Testis (tissue), 2 donors: Measurements from ENCODE around the gene ANKS1B.

Source experiments
- POLR2A ChIP-seq: fragments of 450-650 bp; IDR thresholded peaks from one replicate; pipeline ENCODE4 v1.6.1; 2017; ENCODE audit warnings: antibody characterized with exemption, mild to moderate bottlenecking, moderate library complexity
- TF ChIP-seq, protein P1 (sequence below), 3 experiments: fragments of 450-650 bp in 2 of 3; fragments of 200-600 bp in 1 of 3; sonication (generic) in 1 of 3; IDR thresholded peaks; one replicate each; pipeline ENCODE4 v1.5.1; 2016 to 2019; ENCODE audit warnings: antibody characterized with exemption in 3 of 3, mild to moderate bottlenecking in 2 of 3, moderate library complexity in 1 of 3

DNA sequence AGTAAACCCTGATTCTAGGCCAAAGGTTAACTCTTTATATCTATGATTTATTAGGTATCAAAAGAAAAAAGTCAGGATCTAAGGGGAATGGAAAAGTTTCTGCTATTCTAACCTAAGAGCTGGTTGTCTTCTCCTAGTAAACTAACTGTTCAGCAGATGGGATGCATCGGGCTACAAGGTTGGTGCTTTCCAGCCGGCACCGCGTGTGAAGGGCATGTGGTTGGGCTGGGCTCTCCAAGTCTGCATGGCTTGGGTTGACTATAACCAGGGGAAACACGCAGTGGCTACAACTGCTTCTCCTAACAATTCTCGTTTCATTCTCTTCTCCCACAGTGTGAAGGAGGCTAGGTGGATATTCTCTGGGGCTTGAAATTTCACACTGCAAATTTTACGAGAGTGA, 985.2 kb downstream of the ANKS1B start:
- TF ChIP-seq, protein P1, sequence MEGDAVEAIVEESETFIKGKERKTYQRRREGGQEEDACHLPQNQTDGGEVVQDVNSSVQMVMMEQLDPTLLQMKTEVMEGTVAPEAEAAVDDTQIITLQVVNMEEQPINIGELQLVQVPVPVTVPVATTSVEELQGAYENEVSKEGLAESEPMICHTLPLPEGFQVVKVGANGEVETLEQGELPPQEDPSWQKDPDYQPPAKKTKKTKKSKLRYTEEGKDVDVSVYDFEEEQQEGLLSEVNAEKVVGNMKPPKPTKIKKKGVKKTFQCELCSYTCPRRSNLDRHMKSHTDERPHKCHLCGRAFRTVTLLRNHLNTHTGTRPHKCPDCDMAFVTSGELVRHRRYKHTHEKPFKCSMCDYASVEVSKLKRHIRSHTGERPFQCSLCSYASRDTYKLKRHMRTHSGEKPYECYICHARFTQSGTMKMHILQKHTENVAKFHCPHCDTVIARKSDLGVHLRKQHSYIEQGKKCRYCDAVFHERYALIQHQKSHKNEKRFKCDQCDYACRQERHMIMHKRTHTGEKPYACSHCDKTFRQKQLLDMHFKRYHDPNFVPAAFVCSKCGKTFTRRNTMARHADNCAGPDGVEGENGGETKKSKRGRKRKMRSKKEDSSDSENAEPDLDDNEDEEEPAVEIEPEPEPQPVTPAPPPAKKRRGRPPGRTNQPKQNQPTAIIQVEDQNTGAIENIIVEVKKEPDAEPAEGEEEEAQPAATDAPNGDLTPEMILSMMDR (IDR thresholded peaks at IDR 0.05), result no peak
- TF ChIP-seq POLR2A, result no peak
